ENCODE measurements around the gene SOCS4.

The SOCS4 gene

GRCh38 chr14:55085060-55085660, 58.1 kb downstream of the SOCS4 start:
- no peak for DNase-seq (ENCODE audit: low read depth, low spot score)

GRCh38 chr14:55086938-55087337, 59.9 kb downstream of the SOCS4 start:
- DNase-seq (ENCODE audit: low read depth, low spot score) = no peak

- no peak for DNase-seq (ENCODE audit: low read depth, low spot score)
These were observed 61.3 kb downstream of the SOCS4 start for GRCh38 chr14:55088356-55088755.

GRCh38 chr14:55092341-55092740, 65.3 kb downstream of the SOCS4 start:
- DNase-seq (ENCODE audit: low read depth, low spot score) = no peak

GRCh38 chr14:55094292-55095157, 67.5 kb downstream of the SOCS4 start:
- DNase-seq (ENCODE audit: low read depth, low spot score) = no peak

- DNase-seq (ENCODE audit: low read depth, low spot score) = no peak
These were observed 71.0 kb downstream of the SOCS4 start for GRCh38 chr14:55097881-55098560.

- no peak for DNase-seq (ENCODE audit: low read depth, low spot score)
These were observed 71.5 kb downstream of the SOCS4 start for GRCh38 chr14:55098561-55098898.
